ENCODE results near the gene TMEM207.
A peak's percentile ranks its signal among the peaks of the same experiment; 100 is the strongest.

The TMEM207 gene

DNA sequence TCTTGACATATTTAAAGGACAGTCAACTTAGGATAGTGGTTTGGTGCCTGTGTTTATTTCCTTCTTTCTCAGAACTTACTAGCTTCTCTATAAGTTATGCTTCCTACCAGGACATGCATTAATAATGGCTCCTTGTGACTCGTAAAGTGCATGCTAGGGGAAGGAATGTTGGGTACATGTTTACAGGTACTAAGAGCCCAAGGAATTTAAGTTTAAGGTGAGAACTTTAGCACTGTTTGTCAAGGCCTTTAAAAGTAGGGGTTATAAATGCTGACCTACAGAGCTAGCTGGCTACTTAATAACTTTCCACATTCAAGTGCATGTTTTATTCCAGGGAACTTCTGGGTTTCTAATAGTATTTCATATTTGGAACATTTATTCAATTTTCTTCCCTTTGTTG is at the start of gene TMEM207:
Gene TMEM207 (minus strand): TSS at position 101 of the 400 bp plus-strand sequence. CDS start 92 bp downstream, at position 9.
- Histone ChIP-seq H3K4me1 (ENCODE audit: low read length) (peaks cover 15% of the 10 kb centered on the region), H3K9ac (ENCODE audit: low read length) (no peak within 1 kb of the TSS), H3K36me3 (replicated peaks; ENCODE audit: low read depth, low read length) (no peaks in the 10 kb centered on the region), H3K79me2 (ENCODE audit: low read length) (no peaks in the 10 kb centered on the region), H3K4me3 (ENCODE audit: low read length) (peak within 1 kb of the TSS; percentile 13; the same call in 1 of the 2 replicates), H4K20me1 (ENCODE audit: insufficient read depth, low read length) (no peaks in the 10 kb centered on the region), H3K27me3 (ENCODE audit: low read depth, low read length) (no peaks in the 10 kb centered on the region), H3K4me2 (ENCODE audit: low read length) (peak within 1 kb of the TSS; percentile 49), H2AFZ (ENCODE audit: low read depth, low read length) (peak within 1 kb of the TSS; percentile 48; the same call in 1 of the 2 replicates), H3K27ac (ENCODE audit: low read length) (no peak within 1 kb of the TSS), H3K9me3 (ENCODE audit: insufficient read depth, low read length) (no peaks in the 10 kb centered on the region)
- TF ChIP-seq, protein P1, sequence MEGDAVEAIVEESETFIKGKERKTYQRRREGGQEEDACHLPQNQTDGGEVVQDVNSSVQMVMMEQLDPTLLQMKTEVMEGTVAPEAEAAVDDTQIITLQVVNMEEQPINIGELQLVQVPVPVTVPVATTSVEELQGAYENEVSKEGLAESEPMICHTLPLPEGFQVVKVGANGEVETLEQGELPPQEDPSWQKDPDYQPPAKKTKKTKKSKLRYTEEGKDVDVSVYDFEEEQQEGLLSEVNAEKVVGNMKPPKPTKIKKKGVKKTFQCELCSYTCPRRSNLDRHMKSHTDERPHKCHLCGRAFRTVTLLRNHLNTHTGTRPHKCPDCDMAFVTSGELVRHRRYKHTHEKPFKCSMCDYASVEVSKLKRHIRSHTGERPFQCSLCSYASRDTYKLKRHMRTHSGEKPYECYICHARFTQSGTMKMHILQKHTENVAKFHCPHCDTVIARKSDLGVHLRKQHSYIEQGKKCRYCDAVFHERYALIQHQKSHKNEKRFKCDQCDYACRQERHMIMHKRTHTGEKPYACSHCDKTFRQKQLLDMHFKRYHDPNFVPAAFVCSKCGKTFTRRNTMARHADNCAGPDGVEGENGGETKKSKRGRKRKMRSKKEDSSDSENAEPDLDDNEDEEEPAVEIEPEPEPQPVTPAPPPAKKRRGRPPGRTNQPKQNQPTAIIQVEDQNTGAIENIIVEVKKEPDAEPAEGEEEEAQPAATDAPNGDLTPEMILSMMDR (IDR thresholded peaks at IDR 0.05; ENCODE audit: low read depth, low read length) = no peak
- TF ChIP-seq EZH2phosphoT487 (IDR thresholded peaks at IDR 0.05; ENCODE audit: low read depth) = no peak

- no peaks in the 10 kb centered on the region for H3K79me2 ChIP-seq (ENCODE audit: low read length)
- H2AFZ ChIP-seq (ENCODE audit: low read depth, low read length) = no peak overlapping the region
Measured at GRCh38 chr3:190499122-190499521, 49.4 kb upstream of the TMEM207 start.

GRCh38 chr3:190498293-190498692 is 48.6 kb upstream of the TMEM207 start:
- H3K27me3 ChIP-seq (ENCODE audit: low read depth, low read length) = 0 out of 2 replicates have a peak, but pooled peaks cover 3% of the 10 kb centered on the region
- H3K36me3 ChIP-seq (replicated peaks; ENCODE audit: low read depth, low read length) = no peaks in the 10 kb centered on the region
- H3K27ac ChIP-seq (ENCODE audit: low read length) = no peak overlapping the region
- H3K9ac ChIP-seq (ENCODE audit: low read length) = no peak overlapping the region
- no peak for TF ChIP-seq EZH2phosphoT487 (IDR thresholded peaks at IDR 0.05; ENCODE audit: low read depth)
- TF ChIP-seq, protein P1 (IDR thresholded peaks at IDR 0.05; ENCODE audit: low read depth, low read length) = no peak
- no peaks in the 10 kb centered on the region for H3K9me3 ChIP-seq (ENCODE audit: insufficient read depth, low read length)
- no peaks in the 10 kb centered on the region for H4K20me1 ChIP-seq (ENCODE audit: insufficient read depth, low read length)
- no peak overlapping the region for H2AFZ ChIP-seq (ENCODE audit: low read depth, low read length)
- peaks cover 10% of the 10 kb centered on the region for H3K4me1 ChIP-seq (ENCODE audit: low read length)
- H3K79me2 ChIP-seq (ENCODE audit: low read length) = no peaks in the 10 kb centered on the region
- no peak overlapping the region for H3K4me2 ChIP-seq (ENCODE audit: low read length)
- H3K4me3 ChIP-seq (ENCODE audit: low read length) = no peak overlapping the region

More at GRCh38 chr3:190499122-190499521, 49.4 kb upstream of the TMEM207 start:
- peaks cover 10% of the 10 kb centered on the region for H3K4me1 ChIP-seq (ENCODE audit: low read length)
- no peaks in the 10 kb centered on the region for H3K9me3 ChIP-seq (ENCODE audit: insufficient read depth, low read length)
- TF ChIP-seq EZH2phosphoT487 (IDR thresholded peaks at IDR 0.05; ENCODE audit: low read depth) = no peak
- TF ChIP-seq, protein P1 (IDR thresholded peaks at IDR 0.05; ENCODE audit: low read depth, low read length) = no peak
- H3K4me2 ChIP-seq (ENCODE audit: low read length) = no peak overlapping the region
- H3K36me3 ChIP-seq (replicated peaks; ENCODE audit: low read depth, low read length) = no peaks in the 10 kb centered on the region
- H3K27ac ChIP-seq (ENCODE audit: low read length) = no peak overlapping the region
- no peak overlapping the region for H3K9ac ChIP-seq (ENCODE audit: low read length)
- H4K20me1 ChIP-seq (ENCODE audit: insufficient read depth, low read length) = no peaks in the 10 kb centered on the region
- 0 out of 2 replicates have a peak, but pooled peaks cover 3% of the 10 kb centered on the region for H3K27me3 ChIP-seq (ENCODE audit: low read depth, low read length)
- no peak overlapping the region for H3K4me3 ChIP-seq (ENCODE audit: low read length)

DNA sequence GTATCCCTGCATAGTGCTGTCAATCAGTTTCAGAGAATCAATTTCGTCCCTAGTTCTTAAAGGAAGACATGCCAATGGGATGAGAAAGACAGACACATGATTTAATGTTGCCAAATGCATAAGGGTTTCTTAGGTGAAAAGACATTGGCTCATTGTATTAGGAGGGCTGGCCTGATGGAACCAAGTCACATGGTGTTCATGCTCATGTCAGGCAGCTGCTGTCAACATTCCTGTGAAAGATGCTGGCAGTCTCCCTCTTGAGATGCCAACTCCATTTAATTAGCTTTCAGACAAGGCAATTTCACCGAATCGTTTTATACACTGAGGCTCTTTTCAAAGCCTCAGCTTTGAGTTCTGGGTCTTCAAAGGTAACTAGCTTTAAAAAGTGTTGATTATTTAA is 48.1 kb upstream of the TMEM207 start:
- TF ChIP-seq EZH2phosphoT487 (IDR thresholded peaks at IDR 0.05; ENCODE audit: low read depth) = no peak
- TF ChIP-seq, protein P1 (IDR thresholded peaks at IDR 0.05; ENCODE audit: low read depth, low read length) = no peak
- H3K9me3 ChIP-seq (ENCODE audit: insufficient read depth, low read length) = no peaks in the 10 kb centered on the region
- H3K4me1 ChIP-seq (ENCODE audit: low read length) = peaks cover 6% of the 10 kb centered on the region
- H3K27ac ChIP-seq (ENCODE audit: low read length) = no peak overlapping the region
- H3K27me3 ChIP-seq (ENCODE audit: low read depth, low read length) = 0 out of 2 replicates have a peak, but pooled peaks cover 3% of the 10 kb centered on the region
- no peaks in the 10 kb centered on the region for H3K79me2 ChIP-seq (ENCODE audit: low read length)
- no peak overlapping the region for H3K9ac ChIP-seq (ENCODE audit: low read length)
- no peak overlapping the region for H3K4me2 ChIP-seq (ENCODE audit: low read length)
- H3K4me3 ChIP-seq (ENCODE audit: low read length) = no peak overlapping the region
- no peak overlapping the region for H2AFZ ChIP-seq (ENCODE audit: low read depth, low read length)
- no peaks in the 10 kb centered on the region for H3K36me3 ChIP-seq (replicated peaks; ENCODE audit: low read depth, low read length)
- H4K20me1 ChIP-seq (ENCODE audit: insufficient read depth, low read length) = no peaks in the 10 kb centered on the region

All from OCI-LY3 (cell line).